Measurements from ENCODE around the gene SNX5. TPM values are rescaled to one million over a fixed set of nuclear protein-coding genes. Genes with fewer than 3 reads are reported as not detected.

The SNX5 gene
- total RNA-seq, 4 donors from 2014 or later, result 131 to 257 (median 132) TPM

GRCh38 chr20:17946040-17946439 is 22.6 kb downstream of the SNX5 start:
- Histone ChIP-seq H3K27ac (no peak overlapping the region), H3K27me3 (no peaks in the 10 kb centered on the region), H3K4me1 (no peaks in the 10 kb centered on the region), H3K9me3 (no peaks in the 10 kb centered on the region), H3K4me3 (no peak overlapping the region), H3K36me3 (peaks cover 0 to 95% (median 5%) of the 10 kb centered on the region in 3 donors)
- TF ChIP-seq POLR2A (IDR thresholded peaks at IDR 0.05), result no peak
- TF ChIP-seq CTCF (IDR thresholded peaks at IDR 0.05), result no peak
- no peak for DNase-seq

- Histone ChIP-seq H3K27ac (no peak overlapping the region), H3K9me3 (no peaks in the 10 kb centered on the region), H3K27me3 (no peaks in the 10 kb centered on the region), H3K4me3 (no peak overlapping the region), H3K36me3 (peaks cover 0 to 86% (median 5%) of the 10 kb centered on the region in 3 donors), H3K4me1 (no peaks in the 10 kb centered on the region)
- no peak for TF ChIP-seq CTCF (IDR thresholded peaks at IDR 0.05)
- TF ChIP-seq POLR2A (IDR thresholded peaks at IDR 0.05), result no peak
- DNase-seq, result no peak
Observed at GRCh38 chr20:17944854-17945474, 23.6 kb downstream of the SNX5 start.

- no peak for DNase-seq
- H3K27ac ChIP-seq, result no peak overlapping the region
- no peak overlapping the region for H3K4me3 ChIP-seq
- no peaks in the 10 kb centered on the region for H3K9me3 ChIP-seq
- H3K4me1 ChIP-seq, result peaks cover 0 to 15% (median 12%) of the 10 kb centered on the region in 4 donors
- peaks cover 0 to 70% (median 0%) of the 10 kb centered on the region in 3 donors for H3K36me3 ChIP-seq
- H3K27me3 ChIP-seq, result no peaks in the 10 kb centered on the region
- TF ChIP-seq CTCF (IDR thresholded peaks at IDR 0.05) (no peak), POLR2A (IDR thresholded peaks at IDR 0.05) (no peak)
Observed at GRCh38 chr20:17943343-17943742, 25.3 kb downstream of the SNX5 start.

GRCh38 chr20:17941826-17942196 is 26.8 kb downstream of the SNX5 start:
- peaks cover 0 to 55% (median 0%) of the 10 kb centered on the region in 3 donors for H3K36me3 ChIP-seq
- H3K27ac ChIP-seq, result no peak overlapping the region
- H3K9me3 ChIP-seq, result no peaks in the 10 kb centered on the region
- DNase-seq, result no peak
- H3K4me3 ChIP-seq, result no peak overlapping the region
- no peaks in the 10 kb centered on the region for H3K27me3 ChIP-seq
- TF ChIP-seq POLR2A (IDR thresholded peaks at IDR 0.05), result no peak
- no peak for TF ChIP-seq CTCF (IDR thresholded peaks at IDR 0.05)
- peaks cover 0 to 23% (median 12%) of the 10 kb centered on the region in 4 donors for H3K4me1 ChIP-seq

- Histone ChIP-seq H3K4me1 (peaks cover 0 to 28% (median 12%) of the 10 kb centered on the region in 4 donors), H3K27me3 (no peaks in the 10 kb centered on the region), H3K9me3 (no peaks in the 10 kb centered on the region), H3K4me3 (no peak overlapping the region), H3K27ac (no peak overlapping the region), H3K36me3 (peaks cover 0 to 49% (median 0%) of the 10 kb centered on the region in 3 donors)
- no peak for DNase-seq
- TF ChIP-seq CTCF (IDR thresholded peaks at IDR 0.05) (no peak), POLR2A (IDR thresholded peaks at IDR 0.05) (no peak)
Observed at GRCh38 chr20:17941087-17941825, 27.3 kb downstream of the SNX5 start.

All from Peyer's patch (tissue), 4 donors.